ENCODE data around the gene SHANK3.

Gene SHANK3

GRCh38 chr22:50699756-50700386 lies 27.2 kb downstream of the SHANK3 start:
- H3K27ac ChIP-seq = no peak overlapping the region
- TF ChIP-seq CTCF (IDR thresholded peaks at IDR 0.05) (peak; percentile 14; the same call in 1 of the 2 replicates), ZFX (IDR thresholded peaks at IDR 0.05; ENCODE audit: borderline replicate concordance) (no peak)

- TF ChIP-seq ZFX (IDR thresholded peaks at IDR 0.05; ENCODE audit: borderline replicate concordance) = no peak
- TF ChIP-seq CTCF (IDR thresholded peaks at IDR 0.05) = no peak
- no peak overlapping the region for H3K27ac ChIP-seq
These were observed 27.9 kb downstream of the SHANK3 start for GRCh38 chr22:50700387-50701075.

GRCh38 chr22:50701076-50701419 lies 28.4 kb downstream of the SHANK3 start:
- H3K27ac ChIP-seq = no peak overlapping the region
- TF ChIP-seq CTCF (IDR thresholded peaks at IDR 0.05) (no peak), ZFX (IDR thresholded peaks at IDR 0.05; ENCODE audit: borderline replicate concordance) (no peak)

GRCh38 chr22:50701428-50702154 lies 29.0 kb downstream of the SHANK3 start:
- no peak overlapping the region for H3K27ac ChIP-seq
- TF ChIP-seq CTCF (IDR thresholded peaks at IDR 0.05) = no peak
- no peak for TF ChIP-seq ZFX (IDR thresholded peaks at IDR 0.05; ENCODE audit: borderline replicate concordance)

- no peak overlapping the region for H3K27ac ChIP-seq
- TF ChIP-seq ZFX (IDR thresholded peaks at IDR 0.05; ENCODE audit: borderline replicate concordance) = no peak
- TF ChIP-seq CTCF (IDR thresholded peaks at IDR 0.05) = no peak
These were observed 29.6 kb downstream of the SHANK3 start for GRCh38 chr22:50702261-50702671.

- TF ChIP-seq ZFX (IDR thresholded peaks at IDR 0.05; ENCODE audit: borderline replicate concordance) (no peak), CTCF (IDR thresholded peaks at IDR 0.05) (no peak)
- no peak overlapping the region for H3K27ac ChIP-seq
These were observed 30.4 kb downstream of the SHANK3 start for GRCh38 chr22:50702821-50703725.

All from 22Rv1 (cell line).